ENCODE measurements around the gene RAE1.

RAE1 gene

DNA sequence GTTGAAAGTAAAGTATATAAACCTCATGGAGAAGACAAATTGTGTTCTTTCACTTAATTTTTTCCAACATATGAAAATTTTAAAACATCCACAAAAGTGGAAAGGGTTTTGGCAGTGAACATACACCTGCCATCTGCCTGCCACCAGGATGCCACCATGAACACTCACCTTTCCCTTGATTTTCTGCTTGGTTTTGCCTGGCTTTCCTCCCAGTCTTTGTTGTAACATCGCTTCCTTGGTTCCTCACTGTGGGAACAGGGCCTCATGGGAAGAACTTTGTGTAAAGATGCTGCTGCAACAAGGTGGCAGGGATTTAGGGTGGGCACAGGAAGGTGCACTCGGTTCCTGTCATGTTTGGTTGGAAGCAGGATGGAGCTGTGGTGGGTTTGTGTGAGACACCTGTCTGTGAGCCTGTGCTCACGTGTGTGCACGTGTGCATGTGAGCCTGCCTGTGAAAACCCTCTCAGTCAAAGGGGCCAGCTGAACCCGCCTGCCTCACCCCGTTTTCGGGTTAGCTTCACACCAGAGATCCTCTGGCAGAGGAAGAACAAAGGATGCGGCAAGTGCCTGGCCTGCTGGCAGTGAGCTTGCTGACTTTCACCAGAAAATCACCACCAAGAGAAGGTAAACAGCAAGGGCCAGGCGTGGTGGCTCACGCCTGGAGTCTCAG is 29.2 kb downstream of the RAE1 start:
- Histone ChIP-seq H3K4me3 (ENCODE audit: low read length) (no peak overlapping the region), H3K27me3 (ENCODE audit: control insufficient read depth, insufficient read depth, low read length) (no peaks in the 10 kb centered on the region), H3K27ac (ENCODE audit: low read length) (no peak overlapping the region), H3K4me1 (ENCODE audit: control insufficient read depth, insufficient read depth, low read length) (no peaks in the 10 kb centered on the region), H3K36me3 (ENCODE audit: control insufficient read depth, insufficient read depth, low read length) (peaks cover 10% of the 10 kb centered on the region), H3K9me3 (ENCODE audit: control insufficient read depth, insufficient read depth, low read length) (no peaks in the 10 kb centered on the region)
- no peak for DNase-seq (ENCODE audit: low read depth, low spot score)
- no CpG with 5 or more reads among the region's 10 CpGs for WGBS (ENCODE audit: insufficient coverage, insufficient read length)

GRCh38 chr20:57381596-57382503 is 30.8 kb downstream of the RAE1 start:
- no peak overlapping the region for H3K4me3 ChIP-seq (ENCODE audit: low read length)
- H3K36me3 ChIP-seq (ENCODE audit: control insufficient read depth, insufficient read depth, low read length): peaks cover 6% of the 10 kb centered on the region
- H3K9me3 ChIP-seq (ENCODE audit: control insufficient read depth, insufficient read depth, low read length): no peaks in the 10 kb centered on the region
- no peak for DNase-seq (ENCODE audit: low read depth, low spot score)
- no peak overlapping the region for H3K27ac ChIP-seq (ENCODE audit: low read length)
- no CpG with 5 or more reads among the region's 20 CpGs for WGBS (ENCODE audit: insufficient coverage, insufficient read length)
- no peaks in the 10 kb centered on the region; the same call in 1 of the 2 replicates for H3K4me1 ChIP-seq (ENCODE audit: control insufficient read depth, insufficient read depth, low read length)
- no peaks in the 10 kb centered on the region for H3K27me3 ChIP-seq (ENCODE audit: control insufficient read depth, insufficient read depth, low read length)

- Histone ChIP-seq H3K4me3 (ENCODE audit: low read length) (no peak overlapping the region), H3K9me3 (ENCODE audit: control insufficient read depth, insufficient read depth, low read length) (no peaks in the 10 kb centered on the region), H3K36me3 (ENCODE audit: control insufficient read depth, insufficient read depth, low read length) (peaks cover 6% of the 10 kb centered on the region), H3K4me1 (ENCODE audit: control insufficient read depth, insufficient read depth, low read length) (no peaks in the 10 kb centered on the region; the same call in 1 of the 2 replicates), H3K27me3 (ENCODE audit: control insufficient read depth, insufficient read depth, low read length) (no peaks in the 10 kb centered on the region), H3K27ac (ENCODE audit: low read length) (no peak overlapping the region)
- DNase-seq (ENCODE audit: low read depth, low spot score): no peak
- WGBS (ENCODE audit: insufficient coverage, insufficient read length): no CpG with 5 or more reads among the region's 5 CpGs
These were observed 31.5 kb downstream of the RAE1 start for GRCh38 chr20:57382516-57382915.

- WGBS (ENCODE audit: insufficient coverage, insufficient read length): no CpG with 5 or more reads among the region's 20 CpGs
- H3K4me3 ChIP-seq (ENCODE audit: low read length): no peak overlapping the region
- no peaks in the 10 kb centered on the region; the same call in 1 of the 2 replicates for H3K36me3 ChIP-seq (ENCODE audit: control insufficient read depth, insufficient read depth, low read length)
- no peaks in the 10 kb centered on the region; the same call in 1 of the 2 replicates for H3K4me1 ChIP-seq (ENCODE audit: control insufficient read depth, insufficient read depth, low read length)
- DNase-seq (ENCODE audit: low read depth, low spot score): no peak
- H3K27ac ChIP-seq (ENCODE audit: low read length): no peak overlapping the region
- H3K9me3 ChIP-seq (ENCODE audit: control insufficient read depth, insufficient read depth, low read length): no peaks in the 10 kb centered on the region
- no peaks in the 10 kb centered on the region for H3K27me3 ChIP-seq (ENCODE audit: control insufficient read depth, insufficient read depth, low read length)
These were observed 32.6 kb downstream of the RAE1 start for GRCh38 chr20:57383447-57384347.

DNA sequence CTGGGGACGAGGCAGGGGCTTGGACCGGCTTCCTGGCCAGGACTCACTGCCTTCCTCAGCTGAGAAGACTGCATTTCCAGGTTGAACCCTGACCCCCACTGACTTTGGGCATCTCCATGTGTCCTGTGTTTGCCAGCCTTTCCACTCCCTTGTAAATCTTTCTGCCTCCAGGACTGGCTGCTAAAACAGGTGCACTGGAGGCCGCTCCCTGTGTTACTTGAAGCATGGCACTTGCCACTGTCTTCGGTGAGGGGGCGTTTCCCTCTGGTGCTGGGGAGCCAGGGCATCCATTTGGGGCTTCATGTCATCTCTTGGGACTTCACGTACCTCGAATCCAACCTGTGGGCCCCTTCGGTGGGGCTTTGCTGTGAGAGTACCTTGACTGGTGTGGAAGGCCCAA is 33.4 kb downstream of the RAE1 start:
- Histone ChIP-seq H3K4me1 (ENCODE audit: control insufficient read depth, insufficient read depth, low read length) (no peaks in the 10 kb centered on the region; the same call in 1 of the 2 replicates), H3K4me3 (ENCODE audit: low read length) (no peak overlapping the region), H3K36me3 (ENCODE audit: control insufficient read depth, insufficient read depth, low read length) (no peaks in the 10 kb centered on the region), H3K27me3 (ENCODE audit: control insufficient read depth, insufficient read depth, low read length) (no peaks in the 10 kb centered on the region), H3K27ac (ENCODE audit: low read length) (no peak overlapping the region), H3K9me3 (ENCODE audit: control insufficient read depth, insufficient read depth, low read length) (no peaks in the 10 kb centered on the region)
- no CpG with 5 or more reads among the region's 8 CpGs for WGBS (ENCODE audit: insufficient coverage, insufficient read length)
- DNase-seq (ENCODE audit: low read depth, low spot score): no peak

GRCh38 chr20:57384953-57385761 is 34.1 kb downstream of the RAE1 start:
- Histone ChIP-seq H3K36me3 (ENCODE audit: control insufficient read depth, insufficient read depth, low read length) (no peaks in the 10 kb centered on the region), H3K4me1 (ENCODE audit: control insufficient read depth, insufficient read depth, low read length) (peaks cover 2% of the 10 kb centered on the region; the same call in 1 of the 2 replicates), H3K4me3 (ENCODE audit: low read length) (no peak overlapping the region), H3K27ac (ENCODE audit: low read length) (no peak overlapping the region), H3K9me3 (ENCODE audit: control insufficient read depth, insufficient read depth, low read length) (no peaks in the 10 kb centered on the region), H3K27me3 (ENCODE audit: control insufficient read depth, insufficient read depth, low read length) (no peaks in the 10 kb centered on the region)
- no CpG with 5 or more reads among the region's 29 CpGs for WGBS (ENCODE audit: insufficient coverage, insufficient read length)
- DNase-seq (ENCODE audit: low read depth, low spot score): no peak

GRCh38 chr20:57385940-57386339 is 34.9 kb downstream of the RAE1 start:
- DNase-seq (ENCODE audit: low read depth, low spot score): no peak
- no peaks in the 10 kb centered on the region for H3K9me3 ChIP-seq (ENCODE audit: control insufficient read depth, insufficient read depth, low read length)
- no CpG with 5 or more reads among the region's 6 CpGs for WGBS (ENCODE audit: insufficient coverage, insufficient read length)
- no peaks in the 10 kb centered on the region for H3K27me3 ChIP-seq (ENCODE audit: control insufficient read depth, insufficient read depth, low read length)
- H3K4me1 ChIP-seq (ENCODE audit: control insufficient read depth, insufficient read depth, low read length): peaks cover 2% of the 10 kb centered on the region; the same call in 1 of the 2 replicates
- H3K36me3 ChIP-seq (ENCODE audit: control insufficient read depth, insufficient read depth, low read length): no peaks in the 10 kb centered on the region
- H3K27ac ChIP-seq (ENCODE audit: low read length): no peak overlapping the region
- H3K4me3 ChIP-seq (ENCODE audit: low read length): no peak overlapping the region

- H3K27ac ChIP-seq (ENCODE audit: low read length): no peak overlapping the region
- no CpG with 5 or more reads among the region's 4 CpGs for WGBS (ENCODE audit: insufficient coverage, insufficient read length)
- H3K4me1 ChIP-seq (ENCODE audit: control insufficient read depth, insufficient read depth, low read length): peaks cover 2% of the 10 kb centered on the region; the same call in 1 of the 2 replicates
- no peak overlapping the region for H3K4me3 ChIP-seq (ENCODE audit: low read length)
- no peaks in the 10 kb centered on the region for H3K27me3 ChIP-seq (ENCODE audit: control insufficient read depth, insufficient read depth, low read length)
- H3K9me3 ChIP-seq (ENCODE audit: control insufficient read depth, insufficient read depth, low read length): no peaks in the 10 kb centered on the region
- no peak for DNase-seq (ENCODE audit: low read depth, low spot score)
- no peaks in the 10 kb centered on the region for H3K36me3 ChIP-seq (ENCODE audit: control insufficient read depth, insufficient read depth, low read length)
These were observed 35.7 kb downstream of the RAE1 start for GRCh38 chr20:57386762-57387161.

GRCh38 chr20:57387463-57387862 is 36.4 kb downstream of the RAE1 start:
- no peaks in the 10 kb centered on the region for H3K27me3 ChIP-seq (ENCODE audit: control insufficient read depth, insufficient read depth, low read length)
- no peak overlapping the region for H3K27ac ChIP-seq (ENCODE audit: low read length)
- no peak overlapping the region for H3K4me3 ChIP-seq (ENCODE audit: low read length)
- no peaks in the 10 kb centered on the region for H3K9me3 ChIP-seq (ENCODE audit: control insufficient read depth, insufficient read depth, low read length)
- no peaks in the 10 kb centered on the region for H3K36me3 ChIP-seq (ENCODE audit: control insufficient read depth, insufficient read depth, low read length)
- no peak for DNase-seq (ENCODE audit: low read depth, low spot score)
- H3K4me1 ChIP-seq (ENCODE audit: control insufficient read depth, insufficient read depth, low read length): peaks cover 3% of the 10 kb centered on the region; the same call in 1 of the 2 replicates
- no CpG with 5 or more reads among the region's 8 CpGs for WGBS (ENCODE audit: insufficient coverage, insufficient read length)

Data from iPS DF 6.9 (cell line).